Mesenteric fat pad (tissue), 1 donor: Measurements from ENCODE around the gene ANG. TPM values are rescaled to one million over a fixed set of nuclear protein-coding genes. Genes with fewer than 3 reads are reported as not detected.
"Not testable (repeated sequence)": the region's sequence is repeated elsewhere in the genome, so short reads cannot be mapped to it uniquely, and the experiment has no call there.

Experiments
- DNase-seq: peaks from one replicate; pipeline ENCODE4 v3.0.0-alpha.2; 2020; ENCODE audit warnings: low spot score
- total RNA-seq: library from RNA; stranded (reverse); fragmentation: NEBNext Ultra II Directional; extraction: Animal tissue kit (Norgen Biotek cat#: 25700); gene quantifications from one replicate; pipeline ENCODE4 v1.2.1, GENCODE V29; 2021
- donor health status: DM: yes; HTN: yes; CAD: no.

The ANG gene
- total RNA-seq, 1 donor from 2014 or later: 38.9 TPM

DNA sequence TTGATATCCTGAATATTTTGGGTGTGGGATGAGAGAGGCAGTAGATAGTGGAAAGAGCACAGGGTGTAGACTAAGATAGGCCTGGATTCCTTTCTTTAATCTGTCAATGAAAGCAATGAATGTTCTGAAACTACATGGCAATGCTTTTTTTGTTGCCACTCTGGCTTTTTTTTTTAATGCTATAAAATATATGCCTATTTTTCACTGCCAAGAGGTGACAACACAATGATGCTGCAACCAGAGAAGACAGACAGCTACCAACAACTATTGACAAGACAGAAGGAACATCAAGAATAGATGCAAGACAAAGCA is 9.4 kb downstream of the ANG start:
- DNase-seq: no peak

DNA sequence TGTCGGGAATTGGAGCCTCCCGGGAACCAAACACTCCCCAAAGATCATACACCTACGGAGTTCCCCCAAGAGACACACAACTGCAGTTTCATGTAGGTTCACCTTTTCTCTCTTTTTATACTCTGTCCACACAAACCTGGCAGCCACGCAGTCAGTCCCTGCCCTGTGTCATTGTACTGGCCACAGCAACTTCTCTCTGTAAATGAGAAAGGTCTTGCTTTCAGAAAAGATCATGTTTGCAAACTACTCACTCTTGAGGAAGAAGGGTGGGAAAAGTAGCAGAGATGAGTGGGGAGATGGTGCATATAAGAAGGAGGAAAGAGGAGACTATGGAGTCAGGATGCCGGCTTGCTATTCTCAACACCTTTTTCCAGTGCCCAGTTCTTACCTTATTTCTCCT is 10.4 kb downstream of the ANG start:
- no peak for DNase-seq

DNA sequence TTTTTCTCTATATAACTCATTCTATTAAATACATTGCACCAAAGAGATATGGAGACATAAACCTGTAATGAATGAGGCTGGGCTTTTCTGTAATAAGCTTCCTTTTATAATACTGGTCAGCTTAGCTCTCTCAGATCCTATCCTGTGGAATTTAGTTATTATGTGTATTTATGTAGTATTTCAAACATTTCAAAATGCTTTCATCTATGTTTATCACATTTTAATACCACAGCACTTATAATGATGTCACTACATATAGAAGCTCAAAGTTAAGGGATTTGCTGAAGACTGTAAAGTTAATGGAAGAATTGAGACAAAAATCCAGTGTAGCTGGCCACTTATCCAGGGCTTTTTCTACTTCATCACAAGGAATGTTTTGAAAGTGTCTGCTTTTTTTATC is 11.4 kb downstream of the ANG start:
- no peak for DNase-seq

DNA sequence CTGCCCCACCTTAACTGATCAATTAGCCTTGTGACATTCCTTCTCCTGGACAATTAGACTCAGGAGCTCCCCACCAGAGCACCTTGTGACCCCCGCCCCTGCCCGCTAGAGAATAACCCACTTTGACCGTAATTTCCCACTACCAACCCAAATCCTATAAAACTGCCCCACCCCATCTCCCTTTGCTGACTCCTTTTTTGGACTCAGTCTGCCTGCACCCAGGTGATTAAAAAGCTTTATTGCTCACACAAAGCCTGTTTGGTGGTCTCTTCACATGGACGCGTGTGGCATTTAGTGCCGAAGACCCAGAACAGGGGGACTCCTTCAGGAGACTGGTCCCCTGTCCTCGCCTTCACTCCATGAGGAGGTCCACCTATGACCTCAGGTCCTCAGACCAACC is 12.4 kb downstream of the ANG start:
- not testable (repeated sequence) for DNase-seq

DNA sequence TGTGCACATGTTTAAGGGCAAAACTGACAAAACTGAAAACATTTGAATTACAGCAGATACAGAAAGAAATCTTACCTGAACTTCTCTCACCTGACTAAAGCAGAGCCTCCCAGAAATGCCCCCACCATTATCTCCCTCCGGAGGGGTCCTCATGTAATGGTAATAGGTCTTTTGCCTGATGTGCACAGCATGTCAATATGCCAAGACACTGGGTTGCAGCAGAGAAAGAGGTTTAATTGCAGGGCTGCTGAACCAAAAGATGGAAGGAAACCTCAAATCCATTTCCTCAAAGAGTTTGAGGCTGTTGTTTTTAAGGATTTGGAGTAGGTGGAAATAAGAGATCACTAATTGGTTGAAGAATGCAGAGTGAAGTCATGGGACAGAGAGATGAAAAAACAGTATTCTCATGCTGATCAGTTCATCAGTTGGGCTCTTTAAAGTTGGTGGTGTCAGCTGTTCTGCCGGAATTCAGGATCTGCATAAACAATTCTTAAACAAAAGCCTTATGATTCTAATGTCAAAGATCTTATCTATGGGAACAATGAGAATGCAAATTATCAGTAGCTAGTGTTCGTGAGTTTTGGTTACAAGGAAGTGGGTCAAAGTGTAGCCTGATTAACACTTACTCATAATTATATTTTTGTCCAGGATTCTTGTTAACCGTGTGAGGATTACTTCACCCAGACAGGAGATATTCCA is 18.2 kb downstream of the ANG start:
- DNase-seq: no peak

DNA sequence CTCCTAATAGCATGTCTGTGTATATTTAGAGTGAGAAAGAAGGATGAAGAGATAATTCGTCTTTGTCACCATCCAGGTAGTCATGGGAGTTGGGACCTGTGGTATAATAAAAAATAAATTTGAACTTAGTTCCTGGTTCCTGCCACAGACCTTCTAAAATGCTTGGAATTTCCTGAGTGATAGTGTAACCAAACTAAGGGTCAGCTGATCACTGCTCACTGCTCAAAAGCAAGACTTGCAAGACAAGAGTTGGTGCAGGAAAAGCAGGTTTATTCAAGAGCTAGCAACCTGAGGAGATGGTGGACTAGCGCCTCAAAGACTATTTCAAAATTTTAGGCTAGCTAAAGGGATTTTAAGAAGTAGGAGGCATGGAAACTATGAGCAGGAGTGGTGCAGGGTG is 19.1 kb downstream of the ANG start:
- DNase-seq: no peak

DNA sequence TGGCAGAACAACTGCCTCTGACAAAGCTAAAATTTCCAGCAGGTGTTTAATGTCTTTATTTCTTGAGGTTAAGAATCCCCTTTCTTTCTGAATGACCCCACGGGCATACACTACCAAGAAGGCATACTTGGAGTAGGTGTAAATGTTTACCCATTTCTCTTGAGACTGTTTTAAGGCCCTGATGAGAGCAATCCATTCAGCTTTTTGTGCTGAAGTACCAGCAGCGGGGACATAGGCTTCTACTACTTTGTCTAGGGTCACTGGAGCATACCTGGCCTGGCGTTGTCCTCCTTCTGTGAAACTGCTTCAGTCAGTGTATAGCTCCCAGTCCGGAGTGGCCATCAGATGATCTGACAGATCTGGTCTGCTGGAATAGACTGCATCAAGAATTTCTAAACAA is 22.7 kb downstream of the ANG start:
- no peak for DNase-seq

DNA sequence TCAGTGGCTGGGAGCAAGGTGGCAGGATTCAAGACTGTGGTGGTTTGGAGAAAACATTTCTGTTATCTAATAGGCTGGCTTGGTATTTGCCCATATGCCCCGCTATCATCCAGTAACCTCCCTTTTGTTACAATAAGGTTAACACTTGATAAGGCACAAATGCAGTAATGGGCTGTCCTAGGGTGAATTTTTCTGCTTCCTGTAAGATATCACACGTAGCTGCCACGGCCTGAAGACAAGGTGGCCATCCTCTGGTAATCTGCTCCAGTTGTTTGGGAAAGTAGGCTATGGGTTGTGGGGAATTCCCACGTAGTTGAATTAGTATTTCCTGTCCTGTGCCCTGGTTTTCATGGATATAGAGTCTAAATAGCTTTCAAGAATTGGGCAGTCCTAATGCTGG is 23.1 kb downstream of the ANG start:
- no peak for DNase-seq

DNA sequence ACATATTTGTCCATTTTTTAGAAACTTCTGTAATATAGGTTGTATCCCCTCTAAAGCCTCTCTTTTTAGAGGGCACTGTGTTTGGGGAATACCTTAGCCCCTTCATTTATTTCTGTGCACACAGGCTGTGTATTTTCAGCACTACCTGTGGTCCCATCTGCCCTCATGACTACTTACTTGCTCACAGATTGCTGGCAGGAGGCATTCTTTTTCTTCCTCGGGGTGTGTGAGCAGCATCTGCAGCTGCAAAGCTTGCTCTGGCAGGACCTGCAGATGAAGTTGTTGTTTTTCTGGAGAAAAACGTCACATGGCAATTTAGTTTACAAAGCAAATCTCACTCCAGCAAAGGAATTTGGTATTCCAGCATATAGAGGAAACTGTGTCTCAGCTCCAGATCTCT is 24.3 kb downstream of the ANG start:
- DNase-seq: no peak

DNA sequence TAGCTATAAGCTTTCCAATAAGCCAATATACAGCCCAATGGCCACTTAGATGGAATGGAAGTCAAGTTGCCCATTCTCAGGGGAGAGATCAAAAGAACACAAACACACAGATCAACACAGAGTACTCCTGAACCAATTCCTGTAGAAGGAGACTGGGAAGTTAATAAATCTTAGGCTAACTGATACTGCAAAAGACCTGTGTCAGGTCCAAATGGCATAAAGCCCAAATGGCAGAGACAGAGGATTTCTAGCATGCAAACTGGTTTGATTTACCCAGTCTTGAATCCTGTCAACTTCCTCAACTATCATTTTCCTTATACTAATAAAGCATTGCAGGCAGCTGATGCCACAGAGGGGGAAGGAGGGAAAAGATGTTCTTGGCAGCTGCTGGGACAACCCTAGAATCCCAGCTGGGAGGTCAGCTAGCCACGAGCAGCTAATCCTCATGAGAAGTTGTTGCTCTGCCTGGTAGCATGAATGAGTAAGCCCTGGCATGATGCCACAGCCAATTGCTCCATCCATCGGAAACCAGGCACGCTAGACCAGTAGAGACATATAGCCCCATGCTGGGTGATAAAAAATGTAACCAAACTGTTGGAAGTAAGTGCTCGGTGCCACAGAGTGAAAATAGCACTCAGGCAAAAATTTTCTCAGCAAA is 26.2 kb downstream of the ANG start:
- no peak for DNase-seq

DNA sequence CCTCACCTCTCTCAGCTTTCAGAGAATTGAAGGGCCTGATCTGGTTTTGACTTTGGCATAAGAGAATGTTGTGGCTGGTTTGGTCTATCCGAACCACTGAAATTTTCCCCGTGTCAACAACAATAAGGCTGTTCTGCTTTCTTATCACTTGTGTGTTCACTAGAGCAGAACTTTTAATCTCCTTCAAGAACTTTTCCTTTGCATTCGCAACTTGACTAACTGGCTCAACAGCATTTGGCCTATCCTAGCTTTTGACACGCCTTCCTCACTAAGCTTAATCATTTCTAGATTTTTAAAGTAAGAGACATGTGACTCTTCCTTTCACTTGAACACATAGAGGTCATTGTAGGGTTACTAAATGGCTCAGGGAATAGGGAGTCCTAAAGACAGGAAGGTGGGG is 31.2 kb downstream of the ANG start:
- DNase-seq: no peak

DNA sequence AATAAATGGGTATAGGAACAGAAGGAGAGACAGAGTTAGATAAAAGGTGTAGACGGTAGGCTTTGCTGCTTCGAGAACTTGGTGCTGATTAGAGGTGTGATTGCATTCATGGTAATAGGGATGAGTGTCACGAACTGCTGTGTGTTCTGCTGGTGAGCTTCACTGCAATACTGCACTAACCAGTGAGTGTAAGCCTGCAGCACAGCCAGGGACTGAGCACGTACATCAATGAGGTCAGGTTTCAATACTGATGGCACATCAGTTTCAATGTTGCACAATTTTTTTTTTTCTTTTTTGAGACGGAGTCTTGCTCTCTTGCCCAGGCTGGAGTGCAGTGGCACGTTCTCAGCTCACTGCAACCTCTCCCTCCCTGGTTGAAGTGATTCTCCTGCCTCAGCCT is 32.2 kb downstream of the ANG start:
- no peak for DNase-seq

DNA sequence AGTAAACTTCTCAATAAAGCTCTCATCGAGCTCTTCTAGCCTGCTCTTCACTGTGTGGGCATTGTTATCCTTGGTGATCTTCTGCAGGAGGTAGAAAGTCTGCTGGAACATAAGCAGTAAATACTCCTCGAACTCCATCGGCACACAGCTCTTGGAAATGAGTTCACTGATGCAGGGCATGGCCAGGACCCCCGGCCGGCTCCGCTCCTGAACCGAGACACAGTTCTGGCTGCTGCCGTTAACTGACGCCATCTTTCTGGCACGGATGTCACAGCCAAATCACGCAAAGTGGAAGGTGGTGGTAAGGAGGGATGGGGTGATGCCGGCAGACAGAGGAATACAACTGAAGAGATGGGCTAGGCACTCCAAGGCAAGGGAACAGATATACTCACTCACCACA is 33.5 kb downstream of the ANG start:
- DNase-seq: no peak

DNA sequence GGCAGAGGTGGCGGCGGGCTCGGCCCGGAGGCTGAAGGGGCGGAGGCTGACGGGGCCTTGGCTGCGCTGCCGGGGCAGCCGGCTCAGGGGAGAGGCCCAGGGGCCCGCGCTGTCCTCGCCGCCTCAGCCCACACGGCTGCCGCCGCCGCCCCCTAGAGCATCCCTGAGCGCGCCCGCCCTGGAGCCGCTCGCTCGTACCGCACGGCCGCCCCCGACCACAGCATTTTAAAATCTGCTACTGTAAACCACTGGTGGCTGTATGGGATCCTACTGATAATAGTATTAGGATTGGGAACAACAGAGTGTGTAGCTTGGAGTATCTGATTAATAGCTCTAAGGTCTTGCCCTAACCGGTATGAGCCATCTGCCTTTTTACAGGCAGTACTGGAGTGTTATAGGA is 34.9 kb downstream of the ANG start:
- DNase-seq: no peak

DNA sequence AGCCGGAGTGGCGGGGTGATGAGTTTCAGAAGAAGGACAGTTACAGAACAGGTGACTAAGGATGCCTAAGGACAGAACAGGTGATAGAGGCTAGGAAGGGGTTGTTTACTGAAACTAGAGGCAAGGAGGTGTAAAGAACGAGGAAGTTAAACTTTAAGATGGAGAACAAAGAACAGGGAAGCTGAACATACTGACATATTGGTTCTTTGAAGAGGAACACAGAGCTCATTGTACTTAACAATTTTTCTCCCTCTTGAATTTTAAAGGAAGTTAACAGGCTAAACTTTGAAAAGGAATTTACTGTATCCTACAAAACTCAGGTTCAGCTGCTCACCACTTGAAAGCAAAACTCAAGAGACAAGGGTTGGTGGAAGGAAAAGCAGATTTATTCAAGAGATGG is 37.6 kb downstream of the ANG start:
- not testable (repeated sequence) for DNase-seq

DNA sequence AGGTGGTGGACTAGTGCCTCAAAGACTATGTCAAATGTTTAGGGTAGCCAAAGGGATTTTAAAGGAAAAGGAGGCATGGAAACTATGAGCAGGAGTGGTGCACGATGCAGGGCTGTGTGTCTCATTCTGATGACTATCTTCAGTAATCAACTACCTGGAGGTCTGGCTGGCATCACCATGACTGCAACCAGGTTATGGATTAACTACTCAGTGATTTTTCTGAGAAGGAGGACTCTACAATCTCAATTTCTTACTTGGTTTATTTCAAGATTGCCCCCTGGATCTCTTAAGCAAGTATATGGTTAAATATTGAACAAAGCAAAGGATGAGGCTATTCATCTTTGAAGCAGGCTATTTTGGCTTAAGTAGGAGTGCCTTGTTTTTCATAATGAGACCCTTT is 38.0 kb downstream of the ANG start:
- no peak for DNase-seq

DNA sequence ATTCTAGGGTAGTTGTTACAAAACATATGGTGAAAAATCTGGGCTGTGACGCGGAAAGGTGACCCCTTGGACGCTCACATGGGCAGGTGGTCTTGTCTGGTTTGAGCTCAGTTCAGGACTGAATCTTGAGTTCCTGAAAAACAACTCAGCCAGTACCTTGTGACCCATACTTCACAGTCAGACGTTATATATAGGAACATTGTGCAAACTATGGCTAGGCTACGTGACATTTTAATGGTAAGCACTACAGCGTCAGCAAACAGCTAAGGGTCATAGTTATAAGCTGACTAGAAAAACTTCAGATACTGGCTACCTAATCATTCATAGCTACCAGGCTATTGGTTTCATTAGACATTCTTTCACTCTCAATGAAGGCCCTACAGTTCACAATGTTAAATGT is 42.3 kb downstream of the ANG start:
- DNase-seq: no peak

DNA sequence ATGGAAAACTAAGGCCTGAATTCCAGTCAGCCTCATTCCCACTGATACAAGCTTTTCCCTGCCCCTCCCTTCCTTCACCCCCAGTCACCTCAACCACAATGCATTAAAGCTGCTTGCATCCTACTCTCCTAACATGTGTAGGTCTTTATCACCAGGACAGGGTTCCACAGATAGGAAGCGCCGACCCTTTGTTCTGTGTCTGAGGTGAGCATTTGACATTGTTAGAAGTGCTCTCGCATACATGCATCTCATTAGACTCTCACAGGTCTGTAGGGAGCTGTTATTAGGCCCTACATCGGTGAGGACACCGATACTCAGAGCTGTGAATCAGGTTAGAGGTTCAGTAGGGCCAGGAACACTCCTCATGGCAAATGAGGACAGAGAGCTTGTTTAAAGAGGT is 43.9 kb downstream of the ANG start:
- DNase-seq: no peak

DNA sequence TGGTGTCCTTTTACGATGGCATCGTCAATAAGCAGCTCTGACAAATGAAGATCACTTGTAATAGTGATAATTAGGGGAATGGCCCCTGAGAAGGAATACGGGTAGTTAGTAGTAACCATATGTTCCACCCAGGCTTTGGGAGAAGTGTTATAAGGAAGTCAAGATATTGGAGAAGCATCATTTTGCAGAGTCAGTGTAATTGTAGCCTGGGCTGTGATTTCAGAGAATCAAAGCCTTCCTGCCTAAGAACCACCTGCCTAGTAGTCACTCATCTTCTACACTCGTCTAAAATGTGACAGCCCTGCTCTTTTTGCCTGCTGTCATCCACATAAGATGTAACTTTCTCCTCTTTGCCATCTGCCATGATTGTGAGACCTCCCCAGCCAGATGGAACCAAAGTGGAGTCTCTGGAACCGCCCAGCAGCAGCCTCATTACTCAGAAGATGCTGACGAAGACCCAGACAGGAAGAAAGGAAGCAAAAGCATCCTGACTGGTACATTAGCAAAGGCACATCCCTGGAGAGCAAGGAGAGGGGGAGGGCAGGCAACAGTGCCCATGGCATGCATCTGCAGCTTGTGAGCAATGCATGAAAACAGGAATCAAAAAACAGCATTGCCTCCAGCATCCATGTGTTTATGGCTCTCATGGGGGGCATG is 44.5 kb downstream of the ANG start:
- no peak for DNase-seq

DNA sequence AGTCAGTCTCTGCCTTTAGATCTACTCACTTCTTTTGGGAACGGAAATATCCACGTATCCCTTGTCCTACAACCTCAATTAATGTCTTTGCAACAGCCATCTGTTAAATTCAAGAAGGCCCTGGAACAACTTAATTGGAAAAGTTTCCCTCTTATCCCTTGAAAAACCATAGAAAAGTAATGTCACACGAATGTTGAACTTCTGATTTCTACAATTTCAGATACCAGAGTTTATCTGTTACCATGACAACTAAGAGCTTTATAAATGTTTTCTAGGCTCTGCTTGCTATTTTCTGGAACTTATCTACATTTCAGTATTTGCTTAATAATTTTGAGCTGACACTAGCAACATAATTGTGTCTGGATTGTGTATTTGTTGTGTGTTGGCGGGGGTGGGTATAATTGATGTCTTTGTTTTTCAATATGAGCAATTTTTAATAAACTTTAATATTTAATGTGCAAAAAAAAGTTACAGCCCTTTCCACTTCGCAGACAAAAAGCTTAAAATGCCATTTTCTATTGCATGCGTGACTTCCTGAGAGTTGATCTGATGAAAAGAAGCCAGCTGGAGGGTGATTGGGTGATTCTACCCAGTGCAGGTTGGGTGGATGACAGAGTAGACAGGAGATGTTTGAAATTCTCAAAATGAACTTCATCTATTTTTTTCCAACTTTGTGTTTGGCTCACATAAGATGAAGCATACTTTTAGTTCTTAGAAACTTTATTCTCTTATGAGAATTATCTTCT is 45.3 kb downstream of the ANG start:
- DNase-seq: no peak

DNA sequence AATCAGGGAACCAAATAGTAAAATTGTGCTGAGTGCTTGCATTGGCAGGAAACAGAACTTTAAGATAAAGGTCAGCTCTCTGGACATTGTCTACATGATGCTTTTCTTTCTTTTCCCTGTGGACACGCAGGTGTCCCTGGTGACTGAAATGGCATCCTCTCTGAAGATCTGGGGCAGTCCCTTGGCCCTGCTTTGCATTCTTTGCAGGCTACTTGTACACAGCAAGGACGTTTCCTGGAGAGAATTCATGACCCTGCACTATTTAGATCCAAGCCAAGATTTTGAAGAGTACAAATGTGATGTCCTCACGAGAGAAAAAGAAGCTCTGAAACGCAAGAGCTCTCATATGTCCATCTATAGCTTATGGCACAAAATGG is 45.9 kb downstream of the ANG start:
- no peak for DNase-seq

DNA sequence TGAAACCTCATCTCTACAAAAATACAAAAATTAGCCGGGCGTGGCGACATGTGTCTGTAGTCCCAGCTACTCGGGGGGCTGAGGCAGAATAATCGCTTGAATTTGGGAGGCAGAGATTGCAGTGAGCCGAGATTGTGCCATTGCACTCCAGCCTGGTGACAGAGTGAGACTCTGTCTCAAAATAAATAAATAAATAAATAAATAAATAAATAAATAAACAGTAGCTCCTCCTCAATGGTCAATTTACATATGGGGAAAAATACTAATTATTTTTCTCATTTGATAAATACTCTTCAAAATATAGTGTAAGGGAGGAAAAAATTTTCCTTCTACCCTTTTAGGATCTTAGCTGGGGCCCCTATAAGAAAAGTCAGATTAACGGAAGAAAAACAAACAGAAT is 49.7 kb downstream of the ANG start:
- DNase-seq: not testable (repeated sequence)
